ENCODE results near the gene SIGLEC11.
"Not testable (repeated sequence)": the region's sequence is repeated elsewhere in the genome, so short reads cannot be mapped to it uniquely, and the experiment has no call there.

Gene SIGLEC11

DNA sequence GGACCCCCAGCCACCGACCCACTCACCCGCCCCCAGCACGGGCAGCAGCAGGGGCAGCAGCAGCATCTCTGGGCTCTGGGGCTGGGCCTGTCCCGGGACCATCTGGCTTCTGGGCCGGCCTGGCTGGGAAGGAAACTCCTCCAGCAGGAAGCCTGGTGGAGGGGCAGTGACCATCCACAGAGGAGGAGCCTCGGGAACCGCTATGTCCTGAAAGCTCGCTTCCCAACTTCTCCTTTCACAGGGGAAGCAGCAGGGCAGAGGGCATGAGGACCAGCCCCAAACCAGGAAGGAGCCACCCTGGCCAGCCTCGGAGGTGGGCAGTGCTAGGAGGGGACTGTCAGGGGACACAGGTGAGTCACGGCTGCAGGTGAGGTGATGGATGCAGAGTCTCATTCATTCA lies at the start of gene SIGLEC11:
SIGLEC11 (minus strand) TSS at position 193 of the 400 bp plus-strand sequence; CDS start at position 102, 91 bp downstream.
- not testable (repeated sequence) for DNase-seq (ENCODE audit: low read depth)

- DNase-seq (ENCODE audit: low read depth) = no peak
These were observed 47.6 kb upstream of the SIGLEC11 start for GRCh38 chr19:50008532-50008931.

DNA sequence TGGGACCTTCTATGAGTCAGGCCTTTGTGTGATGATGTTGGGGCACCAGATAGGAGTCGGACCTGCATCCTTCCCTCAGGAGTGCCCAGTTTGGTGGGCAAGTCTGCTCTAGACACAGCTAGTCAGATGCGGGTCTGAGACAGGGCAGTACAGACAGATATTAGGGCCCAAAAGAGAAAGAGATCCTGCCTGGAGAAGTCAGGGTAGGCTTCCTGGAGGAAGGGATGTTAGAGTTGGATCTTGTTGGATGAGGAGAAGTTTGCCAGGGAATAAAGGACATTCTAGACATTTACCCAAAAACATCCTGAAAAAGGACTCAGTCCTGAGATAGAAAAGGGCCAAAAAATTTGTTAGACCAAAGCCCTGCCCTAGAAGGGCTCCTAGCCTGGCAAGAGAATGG lies 47.0 kb upstream of the SIGLEC11 start:
- DNase-seq (ENCODE audit: low read depth) = no peak

GRCh38 chr19:50007170-50007569 lies 46.2 kb upstream of the SIGLEC11 start:
- no peak for DNase-seq (ENCODE audit: low read depth)

- DNase-seq (ENCODE audit: low read depth) = no peak
These were observed 44.5 kb upstream of the SIGLEC11 start for GRCh38 chr19:50005428-50005827.

DNA sequence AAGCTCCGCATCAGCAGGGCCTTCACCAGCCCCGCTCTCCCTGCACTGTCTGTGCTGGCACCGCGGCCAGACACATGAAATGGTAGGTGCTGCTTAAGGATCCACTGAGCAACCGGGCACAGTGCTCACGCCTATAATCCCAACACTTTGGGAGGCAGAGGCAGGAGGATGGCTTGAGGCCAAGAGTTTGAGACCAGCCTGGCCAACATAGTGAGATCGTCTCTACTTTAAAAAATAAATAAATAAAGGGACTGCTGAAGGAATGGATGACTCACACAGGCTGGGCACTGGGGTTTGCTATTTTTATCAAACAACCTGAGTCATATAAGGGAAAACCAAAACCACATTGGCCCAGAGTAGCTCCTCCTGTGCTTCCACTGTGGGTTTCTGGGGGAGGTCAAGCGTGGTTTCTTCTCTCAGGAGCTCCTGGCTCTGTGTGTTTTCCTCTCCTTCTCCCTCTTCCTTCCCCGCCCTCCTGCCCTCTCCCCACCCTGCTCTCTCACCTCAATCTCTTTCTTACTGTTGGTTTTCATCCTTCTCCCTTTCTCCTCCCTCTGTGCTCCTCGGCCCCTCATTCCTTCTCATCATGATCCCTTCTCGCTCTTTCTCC lies 42.9 kb upstream of the SIGLEC11 start:
- DNase-seq (ENCODE audit: low read depth) = peak; percentile 94

GRCh38 chr19:50003254-50003788 lies 42.3 kb upstream of the SIGLEC11 start:
- DNase-seq (ENCODE audit: low read depth) = no peak

GRCh38 chr19:50002386-50002960 lies 41.5 kb upstream of the SIGLEC11 start:
- DNase-seq (ENCODE audit: low read depth) = no peak

DNA sequence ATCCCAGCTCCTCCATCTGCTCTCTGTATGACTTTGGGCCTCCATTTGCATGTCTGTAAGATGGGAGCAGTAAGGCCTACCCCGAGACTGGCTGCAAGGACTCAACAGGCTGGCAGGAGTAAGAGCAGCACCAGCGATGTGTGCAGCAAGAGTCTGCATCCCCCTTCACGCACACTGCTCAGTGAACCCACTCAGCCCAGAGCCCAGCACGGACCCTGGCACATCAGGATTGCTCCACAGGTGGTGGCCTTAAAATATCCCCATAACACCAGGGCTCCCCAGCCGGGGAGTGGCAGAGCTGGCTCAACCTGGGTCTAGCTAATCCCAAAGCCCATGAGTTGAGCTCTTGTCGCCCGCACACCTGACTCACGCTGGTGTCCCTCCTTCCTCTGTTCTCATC lies 40.8 kb upstream of the SIGLEC11 start:
- DNase-seq (ENCODE audit: low read depth) = no peak

DNA sequence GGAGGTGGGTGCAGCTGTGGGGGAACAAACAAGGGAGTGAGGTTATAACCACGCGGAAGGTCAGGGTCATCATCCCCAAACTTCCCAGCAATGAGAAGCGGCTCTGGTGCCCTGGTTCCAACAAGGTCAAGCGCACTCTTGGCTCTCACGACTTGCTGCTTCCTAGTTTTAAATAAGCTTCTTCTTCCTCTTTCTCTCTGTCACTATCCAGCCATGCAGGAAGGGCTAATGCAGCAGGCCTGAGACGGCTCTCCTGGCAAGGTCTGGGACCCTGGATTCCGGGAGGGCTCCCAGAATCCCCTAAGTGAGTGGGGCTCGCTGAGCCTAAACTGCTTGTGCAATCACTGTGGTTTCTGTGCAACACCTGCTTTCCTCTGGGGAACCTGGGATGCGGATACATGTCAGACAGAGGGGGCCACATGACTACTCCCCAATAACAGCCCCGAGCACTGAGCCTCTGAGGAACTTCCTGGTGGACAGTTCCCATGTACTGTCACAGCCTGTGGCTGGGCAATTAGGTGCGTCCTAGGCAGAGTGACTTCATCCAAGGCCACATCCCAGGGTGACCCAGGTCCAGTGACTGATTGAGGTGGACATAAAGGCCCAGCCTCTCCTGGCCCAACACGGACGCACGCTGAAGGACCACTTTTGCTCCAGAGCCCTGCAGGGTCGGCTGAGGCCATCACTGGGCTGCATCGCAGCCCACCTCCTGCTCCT lies 40.0 kb upstream of the SIGLEC11 start:
- no peak for DNase-seq (ENCODE audit: low read depth)

DNA sequence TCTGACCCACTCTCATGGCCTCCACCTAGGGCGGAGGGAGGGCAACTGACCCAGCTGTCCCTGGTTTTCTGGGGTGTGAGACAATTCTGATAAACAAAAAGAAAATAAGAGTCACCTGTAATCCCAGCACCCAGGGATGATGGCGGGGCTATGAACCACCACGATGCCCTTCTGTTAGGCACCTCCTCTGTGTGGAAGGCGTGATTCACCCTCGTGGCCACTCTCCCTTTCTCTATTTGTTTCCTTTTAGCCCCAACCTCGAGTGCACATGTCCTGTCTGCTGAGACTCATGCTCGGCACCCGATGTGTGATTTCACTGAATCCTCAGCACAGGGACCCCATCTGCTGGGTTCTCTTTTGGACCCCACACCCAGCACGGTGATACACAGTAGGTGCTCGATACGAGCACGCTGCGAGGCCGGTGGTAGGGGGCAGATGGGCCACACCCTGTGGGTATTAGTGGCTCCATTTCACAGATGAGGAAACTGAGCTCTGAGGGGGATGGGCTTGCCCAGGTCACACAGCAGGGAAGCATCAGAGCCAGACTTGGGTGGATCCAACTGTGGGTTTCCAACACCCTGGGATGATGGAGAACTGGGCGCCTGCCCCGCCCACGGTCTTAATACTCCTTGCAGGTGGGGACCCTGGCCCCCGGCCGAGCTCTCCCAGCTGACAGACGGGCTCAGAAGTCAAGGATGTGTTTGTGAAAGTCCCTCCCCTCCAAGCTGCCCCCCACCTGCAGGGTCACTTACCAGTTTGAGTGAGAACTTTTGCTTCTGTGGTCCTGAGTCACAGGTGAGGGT lies 39.3 kb upstream of the SIGLEC11 start:
- DNase-seq (ENCODE audit: low read depth) = no peak

- no peak for DNase-seq (ENCODE audit: low read depth)
These were observed 38.5 kb upstream of the SIGLEC11 start for GRCh38 chr19:49999371-50000010.

GRCh38 chr19:49997709-49998108 lies 36.7 kb upstream of the SIGLEC11 start:
- no peak for DNase-seq (ENCODE audit: low read depth)

DNA sequence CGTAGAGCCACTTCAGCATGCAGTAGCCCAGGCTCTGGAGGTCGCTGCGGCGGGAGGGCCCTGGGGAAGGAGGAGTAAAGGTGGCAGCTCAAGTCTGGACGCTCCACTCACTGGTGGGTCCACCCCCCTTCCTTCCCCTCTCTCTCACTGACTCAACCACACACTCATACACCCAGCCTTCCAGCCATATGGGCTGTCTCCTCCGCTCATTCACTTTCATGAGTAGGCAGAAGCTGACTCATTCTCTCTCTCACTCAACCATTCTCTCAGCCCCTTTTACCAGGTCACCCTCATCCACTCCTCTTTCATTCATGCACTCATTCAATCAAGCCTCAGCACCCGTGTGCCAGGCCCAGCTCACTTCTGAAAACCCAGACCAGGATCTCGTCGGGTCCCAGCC lies 27.5 kb upstream of the SIGLEC11 start:
- no peak for DNase-seq (ENCODE audit: low read depth)

GRCh38 chr19:49988007-49988406 lies 27.0 kb upstream of the SIGLEC11 start:
- no peak for DNase-seq (ENCODE audit: low read depth)

DNA sequence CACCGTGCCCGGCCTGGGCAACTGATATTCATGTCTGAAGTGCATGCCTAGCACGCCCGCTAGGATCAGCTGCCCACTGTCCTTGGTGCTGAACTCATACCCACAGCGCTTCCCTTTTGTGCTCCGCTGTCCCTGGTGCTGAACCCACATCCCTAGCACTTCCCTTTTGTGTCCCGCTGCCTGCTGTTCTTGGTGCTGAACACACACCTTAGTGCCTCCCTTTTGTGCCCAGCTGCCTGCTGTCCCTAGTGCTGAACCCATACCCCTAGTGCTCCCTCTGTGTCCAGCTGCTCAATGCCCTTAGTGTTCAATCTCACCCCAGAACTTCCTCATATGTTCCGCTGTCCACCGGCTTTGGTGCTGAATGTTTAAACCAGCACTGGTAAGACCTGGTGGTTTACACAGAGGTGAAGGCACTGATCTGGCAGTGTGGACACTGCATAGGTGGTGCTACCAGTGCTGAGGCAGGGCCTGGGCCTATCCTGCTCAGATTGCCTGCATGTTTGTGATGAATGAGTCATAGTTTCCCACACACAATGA lies 26.3 kb upstream of the SIGLEC11 start:
- peak; percentile 79 for DNase-seq (ENCODE audit: low read depth)

GRCh38 chr19:49986354-49986753 lies 25.4 kb upstream of the SIGLEC11 start:
- no peak for DNase-seq (ENCODE audit: low read depth)

- no peak for DNase-seq (ENCODE audit: low read depth)
These were observed 24.9 kb upstream of the SIGLEC11 start for GRCh38 chr19:49985871-49986270.

DNA sequence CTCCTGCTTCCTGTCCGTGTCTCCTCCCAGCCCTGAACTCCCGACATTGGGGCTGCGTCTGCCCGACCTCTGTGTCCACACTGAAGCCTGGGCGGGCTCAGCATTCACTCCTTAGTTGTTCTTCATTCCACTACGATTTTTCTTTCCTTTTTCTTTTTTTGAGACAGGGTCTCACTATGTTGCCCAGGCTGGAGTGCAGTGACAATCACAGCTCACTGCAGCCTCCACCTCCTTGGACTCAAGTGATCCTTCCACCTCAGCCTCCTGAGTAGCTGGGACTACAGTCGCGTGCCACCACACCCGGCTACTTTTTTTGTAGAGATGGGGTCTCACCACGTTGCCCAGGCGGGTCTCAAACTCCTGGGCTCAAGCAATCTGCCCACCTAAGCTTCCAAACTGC lies 23.5 kb upstream of the SIGLEC11 start:
- no peak for DNase-seq (ENCODE audit: low read depth)

DNA sequence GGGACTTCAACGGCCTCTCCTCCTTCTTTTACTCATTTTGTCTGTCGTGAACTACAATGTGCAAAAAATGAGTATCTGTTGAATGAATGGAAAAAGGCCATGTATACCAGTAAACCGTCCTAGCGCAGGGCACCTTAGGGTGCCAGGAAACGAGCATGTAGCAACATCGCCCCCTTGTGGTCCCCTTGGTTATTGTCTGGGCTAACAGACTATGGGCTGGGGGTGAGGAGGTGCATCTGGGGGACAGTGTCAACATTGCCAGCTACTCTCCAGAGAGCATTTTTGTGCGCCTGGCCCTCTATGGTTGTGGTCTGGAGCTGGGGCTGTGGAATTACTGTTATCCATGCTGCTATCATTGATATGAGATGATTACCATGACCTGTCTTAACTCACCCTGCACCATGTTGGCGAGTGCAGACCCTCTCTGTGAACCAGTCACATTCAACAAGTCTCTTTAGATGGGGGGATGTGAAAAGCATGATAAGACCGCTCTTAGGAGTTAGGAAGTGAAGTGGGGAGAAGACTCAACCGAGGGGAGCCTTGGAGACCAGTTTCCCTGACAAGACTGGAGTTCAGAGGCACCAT lies 22.8 kb upstream of the SIGLEC11 start:
- no peak for DNase-seq (ENCODE audit: low read depth)
